WTC11 (cell line): ENCODE results near the gene ALK. TPM values are rescaled to one million over a fixed set of nuclear protein-coding genes. Genes with fewer than 3 reads are reported as not detected.

Experiments used
- ATAC-seq: fragments of 200-7000 bp; cut with Tn5 transposase; 2 replicates; pipeline ENCODE4 v1.10.0; 2021; ENCODE audit warnings: mild to moderate bottlenecking, moderate library complexity
- CTCF ChIA-PET: fragments of 300-600 bp; sonication (Branson Sonifier 250); formaldehyde crosslinking; loops from one replicate; lab custom pipeline; 2021; ENCODE audit warnings: antibody characterized with exemption; lab: Charles Lee
- POLR2A ChIA-PET: fragments of 350-600 bp; sonication (Branson Sonifier 250); formaldehyde crosslinking; loops from one replicate; lab custom pipeline; 2021; ENCODE audit warnings: antibody characterized with exemption; lab: Charles Lee
- DNase-seq: peaks from one replicate; pipeline ENCODE4 v3.0.0; 2021; ENCODE audit warnings: low spot score
- H3K27ac Mint-ChIP-seq: 2 replicates; pipeline ENCODE4 v1.8.0; 2021; ENCODE audit warnings: mixed read lengths
- H3K27me3 Mint-ChIP-seq: 2 replicates; pipeline ENCODE4 v1.8.0; 2021; ENCODE audit warnings: low read depth, mild to moderate bottlenecking, moderate library complexity, mixed read lengths
- H3K36me3 Mint-ChIP-seq: 2 replicates; pipeline ENCODE4 v1.8.0; 2021; ENCODE audit warnings: mixed read lengths
- H3K4me1 Mint-ChIP-seq: 2 replicates; pipeline ENCODE4 v1.8.0; 2022; ENCODE audit warnings: mixed read lengths
- H3K4me3 Mint-ChIP-seq: 2 replicates; pipeline ENCODE4 v1.8.0; 2021; ENCODE audit warnings: mild to moderate bottlenecking, moderate library complexity, mixed read lengths
- H3K9me3 Mint-ChIP-seq: 2 replicates; pipeline ENCODE4 v1.8.0; 2021; ENCODE audit warnings: mixed read lengths
- ETV6 ChIP-seq: sonication (generic); formaldehyde crosslinking; IDR thresholded peaks from 2 replicates; pipeline ENCODE4 v1.8.1; 2022; ENCODE audit warnings: mild to moderate bottlenecking, missing genetic modification reagents
- HMGA2 ChIP-seq: fragments of 250-450 bp; sonication (Bioruptor Pico); IDR thresholded peaks from 2 replicates; pipeline ENCODE4 v1.4.0; 2021; ENCODE audit warnings: mild to moderate bottlenecking, moderate library complexity
- IRF1 ChIP-seq: sonication (generic); formaldehyde crosslinking; IDR thresholded peaks from 2 replicates; pipeline ENCODE4 v1.8.0; 2023; ENCODE audit warnings: missing genetic modification reagents
- MXD4 ChIP-seq: fragments of 250-450 bp; sonication (Bioruptor Pico); IDR thresholded peaks from 2 replicates; pipeline ENCODE4 v1.8.0; 2021; ENCODE audit warnings: mild to moderate bottlenecking, moderate library complexity, borderline replicate concordance
- MYBL2 ChIP-seq: sonication (generic); formaldehyde crosslinking; IDR thresholded peaks from 2 replicates; pipeline ENCODE4 v1.8.1; 2023; ENCODE audit warnings: mild to moderate bottlenecking, moderate library complexity, missing genetic modification reagents
- NR2C2 ChIP-seq: sonication (generic); formaldehyde crosslinking; IDR thresholded peaks from 2 replicates; pipeline ENCODE4 v1.8.0; 2022; ENCODE audit warnings: mild to moderate bottlenecking, missing genetic modification reagents
- NR3C1 ChIP-seq: sonication (generic); formaldehyde crosslinking; conservative IDR thresholded peaks from 2 replicates; pipeline ENCODE4 v1.8.1; 2023; ENCODE audit warnings: low read depth, mild to moderate bottlenecking, missing genetic modification reagents
- RORB ChIP-seq: fragments of 250-450 bp; sonication (Bioruptor Pico); IDR thresholded peaks from 2 replicates; pipeline ENCODE4 v1.9.0; 2021; ENCODE audit warnings: mild to moderate bottlenecking
- TCF7 ChIP-seq: sonication (generic); formaldehyde crosslinking; IDR thresholded peaks from 2 replicates; pipeline ENCODE4 v1.8.0; 2022; ENCODE audit warnings: mild to moderate bottlenecking, low read depth, missing genetic modification reagents, moderate library complexity
- TEAD1 ChIP-seq: sonication (generic); formaldehyde crosslinking; IDR thresholded peaks from 2 replicates; pipeline ENCODE4 v1.8.0; 2022; ENCODE audit warnings: mild to moderate bottlenecking, missing genetic modification reagents
- ZNF138 ChIP-seq: sonication (generic); formaldehyde crosslinking; conservative IDR thresholded peaks from 2 replicates; pipeline ENCODE4 v1.8.1; 2022; ENCODE audit warnings: mild to moderate bottlenecking, moderate library complexity, missing genetic modification reagents
- ZNF219 ChIP-seq: sonication (generic); formaldehyde crosslinking; IDR thresholded peaks from 2 replicates; pipeline ENCODE4 v1.8.0; 2023; ENCODE audit warnings: missing genetic modification reagents, mild to moderate bottlenecking, borderline replicate concordance
- ZNF317 ChIP-seq: sonication (generic); formaldehyde crosslinking; IDR thresholded peaks from 2 replicates; pipeline ENCODE4 v1.8.1; 2023; ENCODE audit warnings: low read depth, mild to moderate bottlenecking, moderate library complexity, missing genetic modification reagents, borderline replicate concordance
- ZNF425 ChIP-seq: fragments of 250-450 bp; sonication (Bioruptor Pico); conservative IDR thresholded peaks from 2 replicates; pipeline ENCODE4 v1.9.0; 2021; ENCODE audit warnings: mild to moderate bottlenecking
- total RNA-seq: library from RNA; stranded (reverse); gene quantifications from 3 replicates; pipeline ENCODE4 v1.2.3, GENCODE V29; 2021
- TF ChIP-seq, protein P1 (sequence below): sonication (generic); formaldehyde crosslinking; IDR thresholded peaks from 2 replicates; pipeline ENCODE4 v1.8.1; 2022; ENCODE audit warnings: missing genetic modification reagents, borderline replicate concordance
- TF ChIP-seq, protein P2 (sequence below): sonication (generic); formaldehyde crosslinking; IDR thresholded peaks from 2 replicates; pipeline ENCODE4 v1.8.1; 2022; ENCODE audit warnings: low read depth, mild to moderate bottlenecking, moderate library complexity, missing genetic modification reagents, borderline replicate concordance
- TF ChIP-seq, protein P3 (sequence below): sonication (generic); formaldehyde crosslinking; IDR thresholded peaks from 2 replicates; pipeline ENCODE4 v1.8.1; 2023; ENCODE audit warnings: mild to moderate bottlenecking, missing genetic modification reagents, borderline replicate concordance
- TF ChIP-seq, protein P4 (sequence below): sonication (generic); formaldehyde crosslinking; IDR thresholded peaks from 2 replicates; pipeline ENCODE4 v1.8.0; 2022; ENCODE audit warnings: mild to moderate bottlenecking, missing genetic modification reagents
- TF ChIP-seq, protein P5 (sequence below): sonication (generic); formaldehyde crosslinking; IDR thresholded peaks from 2 replicates; pipeline ENCODE4 v1.8.1; 2023; ENCODE audit warnings: mild to moderate bottlenecking, missing genetic modification reagents

The ALK gene
- total RNA-seq, 1 experiment from 2014 or later = not detected

GRCh38 chr2:29892585-29893259 is 28.7 kb downstream of the ALK start:
- no peak for TF ChIP-seq IRF1 (CRISPR knock-in tag)
- TF ChIP-seq NR3C1 (CRISPR knock-in tag) = no peak
- TF ChIP-seq ZNF425 = no peak
- no peak for TF ChIP-seq NR2C2 (CRISPR knock-in tag)
- TF ChIP-seq ZNF317 (CRISPR knock-in tag) = no peak
- TF ChIP-seq, all 79 proteins: peak for 0

GRCh38 chr2:29881089-29881730 is 40.2 kb downstream of the ALK start:
- POLR2A ChIA-PET = no interaction called here

More at GRCh38 chr2:29892585-29893259, 28.7 kb downstream of the ALK start:
- Mint-ChIP-seq H3K27ac (no peak overlapping the region), H3K9me3 (no peaks in the 10 kb centered on the region), H3K4me3 (no peak overlapping the region), H3K27me3 (peaks cover 6% of the 10 kb centered on the region), H3K4me1 (peaks cover 16% of the 10 kb centered on the region), H3K36me3 (no peaks in the 10 kb centered on the region)
- no peak for DNase-seq
- ChIA-PET POLR2A (no interaction called here), CTCF (no interaction called here)
- no peak for ATAC-seq

More at GRCh38 chr2:29881089-29881730, 40.2 kb downstream of the ALK start:
- ATAC-seq = no peak
- H3K27ac Mint-ChIP-seq = no peak overlapping the region
- H3K36me3 Mint-ChIP-seq = no peaks in the 10 kb centered on the region
- DNase-seq = no peak
- TF ChIP-seq HMGA2 (CRISPR knock-in tag) (no peak), TCF7 (CRISPR knock-in tag) (no peak), ZNF219 (CRISPR knock-in tag) (no peak), TEAD1 (CRISPR knock-in tag) (no peak), MYBL2 (CRISPR knock-in tag) (no peak), ETV6 (CRISPR knock-in tag) (no peak), RORB (CRISPR knock-in tag) (no peak), MXD4 (CRISPR knock-in tag) (no peak), ZNF138 (no peak)
- TF ChIP-seq, protein P1, sequence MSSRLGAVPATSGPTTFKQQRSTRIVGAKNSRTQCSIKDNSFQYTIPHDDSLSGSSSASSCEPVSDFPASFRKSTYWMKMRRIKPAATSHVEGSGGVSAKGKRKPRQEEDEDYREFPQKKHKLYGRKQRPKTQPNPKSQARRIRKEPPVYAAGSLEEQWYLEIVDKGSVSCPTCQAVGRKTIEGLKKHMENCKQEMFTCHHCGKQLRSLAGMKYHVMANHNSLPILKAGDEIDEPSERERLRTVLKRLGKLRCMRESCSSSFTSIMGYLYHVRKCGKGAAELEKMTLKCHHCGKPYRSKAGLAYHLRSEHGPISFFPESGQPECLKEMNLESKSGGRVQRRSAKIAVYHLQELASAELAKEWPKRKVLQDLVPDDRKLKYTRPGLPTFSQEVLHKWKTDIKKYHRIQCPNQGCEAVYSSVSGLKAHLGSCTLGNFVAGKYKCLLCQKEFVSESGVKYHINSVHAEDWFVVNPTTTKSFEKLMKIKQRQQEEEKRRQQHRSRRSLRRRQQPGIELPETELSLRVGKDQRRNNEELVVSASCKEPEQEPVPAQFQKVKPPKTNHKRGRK (CRISPR knock-in tag) = no peak
- TF ChIP-seq, protein P2, sequence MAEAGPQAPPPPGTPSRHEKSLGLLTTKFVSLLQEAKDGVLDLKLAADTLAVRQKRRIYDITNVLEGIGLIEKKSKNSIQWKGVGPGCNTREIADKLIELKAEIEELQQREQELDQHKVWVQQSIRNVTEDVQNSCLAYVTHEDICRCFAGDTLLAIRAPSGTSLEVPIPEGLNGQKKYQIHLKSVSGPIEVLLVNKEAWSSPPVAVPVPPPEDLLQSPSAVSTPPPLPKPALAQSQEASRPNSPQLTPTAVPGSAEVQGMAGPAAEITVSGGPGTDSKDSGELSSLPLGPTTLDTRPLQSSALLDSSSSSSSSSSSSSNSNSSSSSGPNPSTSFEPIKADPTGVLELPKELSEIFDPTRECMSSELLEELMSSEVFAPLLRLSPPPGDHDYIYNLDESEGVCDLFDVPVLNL (CRISPR knock-in tag) = no peak
- TF ChIP-seq, protein P3, sequence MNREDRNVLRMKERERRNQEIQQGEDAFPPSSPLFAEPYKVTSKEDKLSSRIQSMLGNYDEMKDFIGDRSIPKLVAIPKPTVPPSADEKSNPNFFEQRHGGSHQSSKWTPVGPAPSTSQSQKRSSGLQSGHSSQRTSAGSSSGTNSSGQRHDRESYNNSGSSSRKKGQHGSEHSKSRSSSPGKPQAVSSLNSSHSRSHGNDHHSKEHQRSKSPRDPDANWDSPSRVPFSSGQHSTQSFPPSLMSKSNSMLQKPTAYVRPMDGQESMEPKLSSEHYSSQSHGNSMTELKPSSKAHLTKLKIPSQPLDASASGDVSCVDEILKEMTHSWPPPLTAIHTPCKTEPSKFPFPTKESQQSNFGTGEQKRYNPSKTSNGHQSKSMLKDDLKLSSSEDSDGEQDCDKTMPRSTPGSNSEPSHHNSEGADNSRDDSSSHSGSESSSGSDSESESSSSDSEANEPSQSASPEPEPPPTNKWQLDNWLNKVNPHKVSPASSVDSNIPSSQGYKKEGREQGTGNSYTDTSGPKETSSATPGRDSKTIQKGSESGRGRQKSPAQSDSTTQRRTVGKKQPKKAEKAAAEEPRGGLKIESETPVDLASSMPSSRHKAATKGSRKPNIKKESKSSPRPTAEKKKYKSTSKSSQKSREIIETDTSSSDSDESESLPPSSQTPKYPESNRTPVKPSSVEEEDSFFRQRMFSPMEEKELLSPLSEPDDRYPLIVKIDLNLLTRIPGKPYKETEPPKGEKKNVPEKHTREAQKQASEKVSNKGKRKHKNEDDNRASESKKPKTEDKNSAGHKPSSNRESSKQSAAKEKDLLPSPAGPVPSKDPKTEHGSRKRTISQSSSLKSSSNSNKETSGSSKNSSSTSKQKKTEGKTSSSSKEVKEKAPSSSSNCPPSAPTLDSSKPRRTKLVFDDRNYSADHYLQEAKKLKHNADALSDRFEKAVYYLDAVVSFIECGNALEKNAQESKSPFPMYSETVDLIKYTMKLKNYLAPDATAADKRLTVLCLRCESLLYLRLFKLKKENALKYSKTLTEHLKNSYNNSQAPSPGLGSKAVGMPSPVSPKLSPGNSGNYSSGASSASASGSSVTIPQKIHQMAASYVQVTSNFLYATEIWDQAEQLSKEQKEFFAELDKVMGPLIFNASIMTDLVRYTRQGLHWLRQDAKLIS = no peak
- TF ChIP-seq, protein P4, sequence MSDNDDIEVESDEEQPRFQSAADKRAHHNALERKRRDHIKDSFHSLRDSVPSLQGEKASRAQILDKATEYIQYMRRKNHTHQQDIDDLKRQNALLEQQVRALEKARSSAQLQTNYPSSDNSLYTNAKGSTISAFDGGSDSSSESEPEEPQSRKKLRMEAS (CRISPR knock-in tag) = no peak
- TF ChIP-seq, protein P5, sequence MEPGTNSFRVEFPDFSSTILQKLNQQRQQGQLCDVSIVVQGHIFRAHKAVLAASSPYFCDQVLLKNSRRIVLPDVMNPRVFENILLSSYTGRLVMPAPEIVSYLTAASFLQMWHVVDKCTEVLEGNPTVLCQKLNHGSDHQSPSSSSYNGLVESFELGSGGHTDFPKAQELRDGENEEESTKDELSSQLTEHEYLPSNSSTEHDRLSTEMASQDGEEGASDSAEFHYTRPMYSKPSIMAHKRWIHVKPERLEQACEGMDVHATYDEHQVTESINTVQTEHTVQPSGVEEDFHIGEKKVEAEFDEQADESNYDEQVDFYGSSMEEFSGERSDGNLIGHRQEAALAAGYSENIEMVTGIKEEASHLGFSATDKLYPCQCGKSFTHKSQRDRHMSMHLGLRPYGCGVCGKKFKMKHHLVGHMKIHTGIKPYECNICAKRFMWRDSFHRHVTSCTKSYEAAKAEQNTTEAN = no peak
- no peaks in the 10 kb centered on the region for H3K4me1 Mint-ChIP-seq
- no peak overlapping the region for H3K4me3 Mint-ChIP-seq
- CTCF ChIA-PET = interaction anchor here (0.9 to 1.4 kb wide), 2 partner anchors 40 to 147 kb away, joined by 3 to 4 read pairs; partner anchors contain the start of gene ALK
- no peaks in the 10 kb centered on the region for H3K27me3 Mint-ChIP-seq
- peaks cover 4% of the 10 kb centered on the region; the same call in 1 of the 2 replicates for H3K9me3 Mint-ChIP-seq
